GM19025 (cell line): ENCODE results near the gene ARPC5.
"Not testable (repeated sequence)": the region's sequence is repeated elsewhere in the genome, so short reads cannot be mapped to it uniquely, and the experiment has no call there.

Source experiments
- ATAC-seq: cut with Tn5 transposase; IDR thresholded peaks from one replicate; pipeline ENCODE4 v1.9.1; 2021; ENCODE audit warnings: mild to moderate bottlenecking, low read depth, moderate library complexity; ENCODE audit not compliant: unreplicated experiment

ARPC5 gene

DNA sequence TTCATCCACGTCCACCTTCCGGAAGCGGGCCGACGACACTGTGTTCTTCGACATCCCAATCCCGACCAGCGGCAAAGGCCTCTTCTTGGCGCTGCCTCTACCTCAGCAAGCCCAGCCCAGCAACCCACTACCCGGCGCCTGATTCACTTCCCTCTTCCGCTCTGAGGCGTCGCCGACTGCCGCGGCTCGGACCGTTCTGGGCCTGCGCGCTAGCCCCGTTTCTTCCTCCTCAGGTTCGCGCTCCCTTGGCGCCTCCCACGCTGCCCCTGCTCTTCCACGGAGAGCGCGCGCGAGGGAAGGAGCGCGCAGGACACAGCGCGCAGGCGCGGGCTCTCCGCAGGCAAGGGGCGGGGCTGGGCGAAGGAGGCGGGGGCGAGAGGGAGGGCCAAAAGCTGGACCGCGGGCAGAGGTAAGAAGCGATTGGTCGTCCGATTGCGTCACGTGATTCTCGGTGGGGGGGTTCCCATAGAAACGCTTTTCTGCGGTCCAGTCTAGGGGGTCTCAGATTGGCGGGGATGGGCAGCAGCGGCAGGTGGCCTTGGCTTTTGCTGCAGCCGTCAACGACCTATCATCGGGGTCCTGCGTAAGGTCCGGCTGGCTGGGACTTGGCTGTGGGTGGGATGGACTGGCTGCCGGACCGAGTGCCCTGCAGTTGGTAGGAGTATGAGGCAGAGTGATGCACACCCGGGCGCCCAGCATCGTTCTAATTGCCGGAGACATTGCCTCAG lies at the start of gene ARPC5:
ARPC5 (minus strand) TSS at position 178 of the 728 bp plus-strand sequence; CDS start at position 54, 124 bp downstream.
- peak; percentile 83 for ATAC-seq

DNA sequence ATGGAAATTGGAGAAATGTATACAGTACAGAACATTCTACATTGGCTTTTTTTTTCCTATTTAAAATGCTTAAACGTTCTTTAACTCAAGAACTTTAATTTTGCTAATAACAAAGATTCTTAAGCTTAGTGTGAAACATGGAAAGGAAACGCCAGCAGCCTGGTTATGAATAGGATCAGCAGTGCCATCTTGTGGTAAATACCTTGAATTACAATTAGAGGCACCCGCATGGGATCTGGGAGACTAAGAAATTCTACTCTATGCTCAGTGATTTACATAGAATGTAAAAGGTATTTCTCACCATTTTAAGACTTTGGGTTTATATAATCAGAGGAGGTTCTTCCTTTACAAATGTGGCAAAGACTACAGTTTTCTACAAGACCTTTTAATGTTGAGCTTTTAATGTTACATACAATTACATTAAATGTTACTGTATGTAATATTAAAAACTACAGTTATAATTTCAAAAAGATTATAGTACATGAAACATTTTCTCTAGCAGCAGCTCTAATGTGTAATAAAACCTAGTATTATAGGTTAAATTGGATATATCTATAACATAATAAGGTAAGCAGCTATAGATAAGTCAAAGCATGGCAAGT lies 49.6 kb upstream of the ARPC5 start:
- ATAC-seq = no peak

DNA sequence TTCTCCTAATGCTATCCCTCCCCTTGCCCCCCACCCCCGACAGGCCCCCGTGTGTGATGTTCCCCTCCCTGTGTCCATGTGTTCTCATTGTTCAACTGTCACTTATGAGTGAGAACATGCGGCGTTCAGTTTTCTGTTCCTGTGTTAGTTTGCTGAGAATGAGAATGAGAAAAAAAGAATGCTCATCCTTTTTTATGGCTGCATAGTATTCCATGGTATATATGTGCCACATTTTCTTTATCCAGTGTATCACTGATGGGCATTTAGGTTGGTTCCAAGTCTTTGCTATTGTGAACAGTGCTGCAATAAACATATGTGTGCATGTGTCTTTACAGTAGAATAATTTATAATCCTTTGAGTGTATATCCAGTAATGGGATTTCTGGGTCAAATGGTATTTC lies 43.8 kb upstream of the ARPC5 start:
- ATAC-seq = not testable (repeated sequence)

- ATAC-seq = no peak
Measured at GRCh38 chr1:183678819-183679218, 43.2 kb upstream of the ARPC5 start.

GRCh38 chr1:183676586-183677189 lies 41.1 kb upstream of the ARPC5 start:
- no peak for ATAC-seq

DNA sequence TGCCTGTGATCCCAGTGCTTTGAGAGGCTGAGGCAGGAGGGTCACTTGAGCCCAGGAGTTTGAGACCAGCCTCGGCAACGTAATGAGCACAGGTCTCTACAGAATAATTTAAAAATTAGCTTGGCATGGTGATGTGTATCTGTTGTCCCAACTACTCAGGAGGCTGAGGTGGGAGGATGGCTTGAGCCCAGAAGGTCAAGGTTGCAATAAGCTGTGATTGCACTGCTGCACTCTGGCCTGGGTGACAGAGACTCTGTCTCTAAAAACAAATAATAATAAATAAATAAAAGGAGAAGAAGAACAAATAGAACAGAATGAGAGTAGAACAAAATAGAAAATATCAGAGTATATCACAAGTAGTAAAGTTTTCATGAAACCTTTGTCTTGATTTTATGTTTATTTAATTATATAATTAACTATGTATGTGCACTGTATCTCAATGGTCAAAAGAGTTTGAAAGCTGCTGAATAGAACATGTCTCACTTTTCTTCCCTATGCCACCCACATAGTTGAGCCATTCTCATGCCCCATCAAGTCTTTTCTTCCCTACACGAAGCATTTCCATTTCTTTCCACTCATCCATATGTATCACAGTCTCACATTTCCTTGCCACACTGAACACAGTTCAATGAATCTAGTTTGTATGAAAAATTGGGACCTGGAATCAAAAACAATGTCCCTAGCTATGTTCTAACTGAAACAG lies 40.5 kb upstream of the ARPC5 start:
- no peak for ATAC-seq

- ATAC-seq = no peak
Measured at GRCh38 chr1:183675381-183675780, 39.8 kb upstream of the ARPC5 start.

GRCh38 chr1:183674886-183675285 lies 39.3 kb upstream of the ARPC5 start:
- no peak for ATAC-seq

GRCh38 chr1:183674339-183674738 lies 38.8 kb upstream of the ARPC5 start:
- no peak for ATAC-seq

DNA sequence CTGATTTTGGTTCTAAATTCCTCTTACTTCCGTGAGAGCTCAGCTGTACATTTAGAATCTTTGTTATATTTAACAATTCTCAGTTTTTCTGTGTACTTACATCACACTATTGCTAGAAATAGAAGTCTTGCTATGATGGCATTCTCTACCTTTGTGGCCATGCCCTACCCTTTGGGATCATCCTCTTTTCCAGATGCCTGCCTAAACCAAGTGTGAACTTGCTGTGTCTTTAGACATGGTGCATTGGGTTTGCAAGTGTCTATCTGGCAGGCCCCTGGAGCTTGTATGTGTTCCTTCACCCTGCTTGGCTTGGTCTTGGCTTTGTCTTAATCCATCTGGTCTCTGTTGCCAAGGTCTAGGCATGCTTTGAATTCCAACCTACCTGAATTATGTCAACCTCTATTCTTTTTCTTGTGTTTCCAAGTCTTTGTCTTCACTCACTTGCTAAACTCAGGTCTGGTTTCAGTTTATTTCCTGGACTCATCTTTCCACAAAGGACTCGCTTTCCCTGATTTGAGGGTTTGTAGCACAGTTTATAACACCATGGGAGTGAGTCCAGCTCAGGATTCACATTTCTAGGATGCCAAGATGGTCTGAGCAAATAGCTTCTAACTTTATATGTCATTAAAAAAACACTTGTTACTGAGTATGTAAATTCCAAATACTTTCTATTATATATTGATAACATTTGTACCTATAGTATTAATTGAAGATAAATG lies 38.2 kb upstream of the ARPC5 start:
- ATAC-seq = no peak

DNA sequence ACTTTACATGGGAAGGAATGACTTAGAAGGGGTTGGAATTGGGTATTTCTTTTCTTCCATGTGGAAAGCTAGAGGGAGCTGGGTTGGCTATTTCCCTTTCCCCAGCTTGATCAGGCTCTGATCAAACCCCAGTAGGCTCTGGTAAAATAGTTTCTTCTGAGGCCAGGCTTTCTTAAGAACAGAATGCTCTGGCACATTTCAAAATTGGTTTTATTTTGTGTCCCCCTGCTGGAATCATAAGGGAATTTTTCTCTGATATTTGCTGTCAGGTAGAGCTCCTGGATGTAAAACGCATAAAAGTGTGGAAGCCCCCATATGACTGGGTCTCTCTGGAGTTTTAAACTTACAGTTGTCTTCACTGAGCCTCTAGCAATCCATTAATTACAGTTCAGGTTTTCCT lies 34.6 kb upstream of the ARPC5 start:
- no peak for ATAC-seq

DNA sequence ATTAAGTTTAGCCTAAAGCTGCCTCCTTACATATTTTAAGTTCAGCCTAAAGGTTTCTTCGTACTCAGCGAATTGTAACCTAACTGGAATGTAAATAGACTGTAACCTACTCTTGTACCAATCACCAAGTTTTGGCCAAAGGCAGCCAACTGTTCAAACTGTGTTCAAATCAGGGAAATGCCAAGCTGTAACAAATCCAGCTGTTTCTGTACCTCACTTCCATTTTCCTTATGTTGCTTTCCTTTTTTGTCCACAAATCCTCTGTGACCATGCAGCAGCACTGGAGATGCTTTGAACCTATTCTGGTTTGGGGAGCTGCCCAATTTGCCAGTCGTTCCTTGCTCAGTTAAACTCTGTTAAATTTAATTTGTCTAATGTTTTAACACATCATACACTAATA lies 20.8 kb upstream of the ARPC5 start:
- no peak for ATAC-seq

GRCh38 chr1:183655562-183656075 lies 20.0 kb upstream of the ARPC5 start:
- no peak for ATAC-seq

- no peak for ATAC-seq
Measured at GRCh38 chr1:183654706-183655105, 19.1 kb upstream of the ARPC5 start.

- no peak for ATAC-seq
Measured at GRCh38 chr1:183653876-183654451, 18.4 kb upstream of the ARPC5 start.

- no peak for ATAC-seq
Measured at GRCh38 chr1:183653462-183653794, 17.8 kb upstream of the ARPC5 start.

DNA sequence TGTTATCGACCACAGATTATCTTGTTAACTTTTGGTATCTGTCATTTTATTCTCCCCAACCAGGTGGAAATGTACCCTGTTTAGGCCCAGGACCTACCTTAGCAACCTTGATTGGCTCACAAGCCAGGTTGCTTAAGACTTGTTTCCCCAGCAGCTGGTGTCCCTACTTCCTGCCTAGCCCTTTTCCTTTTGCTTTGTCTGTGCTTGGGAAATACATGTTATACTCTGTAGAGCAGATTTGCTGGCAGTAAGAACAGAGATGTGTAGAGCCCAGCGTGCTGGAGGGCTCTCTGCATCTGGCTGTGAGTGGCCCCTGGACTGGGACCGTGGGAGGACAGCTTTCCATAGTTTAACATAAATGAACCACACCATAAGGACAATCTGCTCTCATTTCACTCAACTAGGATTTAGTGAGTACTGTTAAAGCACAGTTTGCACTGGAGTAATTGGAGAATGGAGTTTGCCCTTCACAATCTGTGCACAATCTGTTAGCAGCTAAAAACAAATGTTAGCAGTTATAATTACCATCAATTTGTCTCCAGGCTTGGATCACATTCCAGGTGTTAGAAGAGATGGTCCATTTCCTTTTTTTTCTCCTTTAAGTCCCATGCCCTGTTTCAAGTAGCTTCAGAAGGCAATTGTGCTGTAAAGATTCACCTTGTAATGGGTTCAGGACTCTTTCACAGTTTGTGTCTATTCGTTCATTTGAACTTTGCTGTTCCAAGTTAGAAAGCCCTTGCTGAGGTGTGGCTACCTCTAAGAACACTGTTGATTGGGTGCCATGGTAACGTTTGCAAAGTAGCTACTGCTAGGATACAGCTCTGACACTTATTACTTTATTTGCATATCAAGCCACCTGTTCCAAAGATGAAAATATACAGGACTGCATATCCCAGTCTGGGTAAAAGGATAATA lies 17.2 kb upstream of the ARPC5 start, which contains the start of gene APOBEC4:
APOBEC4 (minus strand) TSS at position 770 of the 915 bp plus-strand sequence. CDS start 4,535 bp downstream, outside the sequence.
- ATAC-seq = peak; percentile 21

- peak; percentile 52 for ATAC-seq
Measured at GRCh38 chr1:183652107-183652506, 16.5 kb upstream of the ARPC5 start.

DNA sequence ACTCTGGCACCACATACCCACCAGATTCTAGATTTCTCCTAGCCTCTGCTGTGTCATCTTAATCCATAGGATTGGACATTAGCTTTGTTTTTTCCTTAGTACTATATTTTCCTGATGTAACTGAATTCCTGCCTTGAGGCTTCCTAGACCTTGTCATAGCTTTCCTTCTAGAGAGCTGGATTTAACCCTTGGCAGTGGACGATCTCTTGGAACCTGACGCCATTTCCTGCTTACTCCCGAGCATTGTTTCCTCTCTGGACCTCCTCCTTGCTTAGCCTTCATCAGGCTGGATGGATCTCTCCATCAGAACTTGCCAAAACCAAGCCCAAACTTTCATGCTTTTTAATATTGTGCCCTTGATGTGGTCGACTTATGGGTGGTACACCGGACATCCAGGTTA lies 16.0 kb upstream of the ARPC5 start:
- ATAC-seq = no peak
